Medulla oblongata (tissue), 1 donor: ENCODE measurements around the gene CYLD.

Source experiments
- DNase-seq: peaks from one replicate; pipeline ENCODE4 v3.0.0-alpha.2; 2015; ENCODE audit errors: extremely low spot score

The CYLD gene

DNA sequence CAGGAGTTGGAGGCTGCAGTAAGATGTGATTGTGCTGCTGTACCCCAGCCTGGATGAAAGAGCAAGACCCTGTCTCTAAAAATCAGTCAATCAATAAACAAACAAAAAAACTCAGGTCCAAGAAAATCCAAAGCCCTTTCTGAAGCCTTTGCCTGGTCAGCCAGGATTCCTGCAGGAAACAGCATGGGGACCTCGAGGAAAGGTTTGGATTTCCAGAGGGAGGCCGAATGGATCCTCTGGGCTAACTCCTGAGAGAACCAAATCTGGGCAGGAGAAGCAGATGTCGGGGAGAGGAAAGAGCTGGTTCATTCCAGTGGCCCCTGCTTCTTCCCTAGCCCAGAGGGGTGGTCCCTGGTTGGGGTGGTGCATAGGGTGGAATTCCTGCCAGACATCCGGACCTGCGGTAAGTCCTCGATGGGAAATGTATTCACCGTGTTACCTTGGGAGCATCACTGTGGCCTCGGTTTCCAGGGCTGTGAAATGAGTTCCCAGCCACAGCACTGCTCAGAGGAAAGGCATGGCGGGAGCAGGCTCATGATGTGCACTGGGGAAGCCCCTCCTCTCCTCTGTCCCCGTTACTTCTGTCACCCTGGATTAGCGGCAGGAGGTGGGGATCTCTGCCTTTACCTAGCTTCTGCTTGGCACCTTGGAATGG lies 75.1 kb downstream of the CYLD start:
- DNase-seq = no peak

DNA sequence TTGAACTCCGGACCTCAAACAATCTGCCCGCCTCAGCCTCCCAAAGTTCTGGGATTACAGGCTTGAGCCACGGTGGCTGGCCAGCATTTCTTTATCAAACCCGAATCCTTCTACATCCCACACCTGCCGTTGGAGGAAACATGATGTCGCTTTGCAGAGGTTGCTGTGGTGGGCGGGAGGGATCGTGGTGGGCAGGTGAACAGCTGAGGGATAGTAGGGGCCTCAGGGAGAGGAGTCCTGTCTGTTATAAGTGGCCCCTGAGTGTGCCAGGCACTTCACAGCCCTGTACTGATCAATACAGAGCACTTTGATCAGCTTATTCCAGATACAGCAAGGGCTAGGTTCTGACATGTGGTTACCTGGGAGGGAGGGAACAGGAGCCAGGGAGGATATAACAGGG lies 76.5 kb downstream of the CYLD start:
- no peak for DNase-seq

GRCh38 chr16:50819706-50820105 lies 77.8 kb downstream of the CYLD start:
- DNase-seq = no peak

DNA sequence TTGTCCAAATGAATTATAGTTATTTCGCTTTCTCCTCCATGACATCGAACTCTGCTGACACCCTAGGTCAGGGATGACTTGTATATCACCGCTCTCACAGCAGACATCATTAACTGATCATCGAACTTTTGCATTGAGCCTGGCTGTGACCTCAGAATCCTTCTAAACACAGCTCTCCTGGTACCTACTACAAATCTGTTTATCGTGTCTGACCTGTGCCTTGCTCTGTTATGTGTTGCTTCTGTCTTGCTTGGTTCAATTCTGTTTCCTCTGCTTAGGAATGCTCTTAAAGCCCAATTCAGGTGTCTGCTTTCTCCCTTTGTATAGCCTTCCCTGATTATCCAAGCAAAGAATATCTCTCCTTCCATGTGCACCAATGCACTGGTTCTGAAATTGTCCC lies 78.3 kb downstream of the CYLD start:
- no peak for DNase-seq

GRCh38 chr16:50821586-50821985 lies 79.7 kb downstream of the CYLD start:
- DNase-seq = no peak

DNA sequence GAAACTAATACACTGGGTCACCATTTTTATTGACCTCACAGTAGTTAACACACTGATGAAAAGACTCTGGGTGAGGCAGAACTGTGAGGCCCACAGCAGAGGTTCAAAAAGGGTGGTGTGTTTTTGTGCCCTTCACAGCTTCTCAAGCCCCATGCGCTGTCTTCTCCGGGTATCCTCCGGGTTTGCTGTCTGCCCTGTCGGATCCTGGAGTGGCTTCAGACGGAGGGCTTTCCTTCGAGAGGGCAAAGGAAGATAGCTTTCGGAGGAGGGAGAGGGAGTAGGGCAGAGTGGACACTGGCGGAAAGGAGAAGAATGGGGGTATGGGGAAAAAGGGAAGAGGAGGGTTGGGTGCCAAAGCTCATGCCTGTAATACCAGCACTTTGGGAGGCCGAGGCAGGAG lies 80.8 kb downstream of the CYLD start:
- no peak for DNase-seq

DNA sequence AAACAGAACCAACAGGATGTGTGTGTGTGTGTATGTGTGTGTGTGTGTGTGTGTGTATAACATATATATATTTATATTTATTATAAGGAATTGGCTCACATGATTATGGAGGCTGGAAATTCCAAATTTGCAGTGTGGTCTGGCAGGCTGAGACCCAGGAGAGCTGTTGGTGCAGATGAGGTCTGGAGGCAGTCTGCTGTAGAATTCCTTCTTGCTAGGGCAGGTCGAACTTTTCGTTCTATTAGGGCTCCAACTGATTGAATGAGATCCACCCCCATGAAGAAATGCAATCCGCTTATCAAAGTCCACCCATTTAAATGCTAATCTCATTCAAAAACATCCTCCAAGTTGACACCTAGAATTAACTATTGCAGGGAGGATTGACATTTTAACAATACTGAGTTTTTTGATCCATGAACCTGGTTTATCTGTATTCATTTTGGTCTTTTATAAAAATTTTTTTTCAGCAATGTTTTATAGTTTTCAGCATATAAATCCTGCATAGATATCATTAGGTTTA lies 85.0 kb downstream of the CYLD start:
- DNase-seq = no peak

GRCh38 chr16:50828164-50828702 lies 86.3 kb downstream of the CYLD start:
- DNase-seq = no peak

DNA sequence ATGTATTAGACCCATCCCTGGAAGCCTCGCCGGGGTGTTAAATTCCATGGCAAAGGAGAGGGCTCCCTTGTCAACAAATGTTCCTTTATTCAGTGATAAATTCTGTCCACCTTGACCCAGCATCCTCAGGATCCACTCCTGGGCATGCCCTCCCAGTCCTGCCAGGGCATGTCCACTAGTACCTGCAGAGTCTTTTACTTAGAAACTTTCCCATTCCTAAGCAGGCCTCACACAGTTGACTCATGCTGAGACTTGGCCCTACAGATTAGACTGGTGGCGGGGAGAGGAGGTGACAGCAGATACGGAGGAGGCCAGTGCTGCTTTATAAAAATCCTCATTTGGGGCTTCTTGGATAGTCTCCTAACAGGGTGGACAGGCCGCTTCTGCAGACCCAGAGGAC lies 88.8 kb downstream of the CYLD start:
- DNase-seq = no peak

DNA sequence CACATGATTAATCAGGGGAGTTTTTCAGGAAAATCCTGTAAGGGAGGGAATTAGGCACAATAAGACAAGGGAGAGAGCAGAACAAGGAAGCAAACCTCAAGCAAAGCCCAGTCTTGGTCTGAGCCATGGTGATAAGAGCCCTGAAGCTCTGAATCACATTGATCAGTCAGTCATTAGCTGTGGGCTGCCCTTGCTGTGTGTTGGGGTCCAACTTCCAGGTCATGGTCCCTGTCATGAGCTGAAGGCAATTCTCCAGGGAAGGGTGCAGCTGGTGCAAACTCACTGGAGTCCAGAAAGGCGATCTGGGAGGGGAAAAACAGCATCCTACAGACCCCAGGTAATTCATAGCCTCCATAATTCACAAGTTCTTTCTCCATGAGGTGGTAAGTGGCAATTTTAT lies 89.9 kb downstream of the CYLD start:
- no peak for DNase-seq

DNA sequence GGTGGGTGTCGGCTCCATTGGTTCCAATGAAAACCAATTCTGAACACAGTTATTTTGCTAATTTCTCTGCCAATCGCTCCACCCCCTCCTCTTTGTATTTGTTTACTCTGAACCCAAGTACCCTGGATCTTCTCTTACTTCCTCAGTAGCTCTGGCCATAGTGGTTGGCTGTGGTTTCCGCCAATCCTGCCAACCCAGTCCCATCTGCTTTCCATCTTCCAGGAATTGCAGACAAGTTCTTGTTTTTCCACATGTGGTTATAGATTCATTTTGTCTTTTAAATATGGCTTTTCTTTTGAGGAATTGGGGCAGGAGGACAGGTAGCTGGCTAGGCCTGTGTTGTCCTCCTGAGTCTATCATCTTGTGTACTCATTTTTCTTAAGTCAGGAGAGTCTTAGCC lies 92.0 kb downstream of the CYLD start:
- no peak for DNase-seq

GRCh38 chr16:50834701-50835100 lies 92.8 kb downstream of the CYLD start:
- DNase-seq = no peak

- no peak for DNase-seq
Measured at GRCh38 chr16:50835358-50836060, 93.6 kb downstream of the CYLD start.

GRCh38 chr16:50836121-50836621 lies 94.3 kb downstream of the CYLD start:
- DNase-seq = peak; percentile 95

- no peak for DNase-seq
Measured at GRCh38 chr16:50837324-50837723, 95.4 kb downstream of the CYLD start.

DNA sequence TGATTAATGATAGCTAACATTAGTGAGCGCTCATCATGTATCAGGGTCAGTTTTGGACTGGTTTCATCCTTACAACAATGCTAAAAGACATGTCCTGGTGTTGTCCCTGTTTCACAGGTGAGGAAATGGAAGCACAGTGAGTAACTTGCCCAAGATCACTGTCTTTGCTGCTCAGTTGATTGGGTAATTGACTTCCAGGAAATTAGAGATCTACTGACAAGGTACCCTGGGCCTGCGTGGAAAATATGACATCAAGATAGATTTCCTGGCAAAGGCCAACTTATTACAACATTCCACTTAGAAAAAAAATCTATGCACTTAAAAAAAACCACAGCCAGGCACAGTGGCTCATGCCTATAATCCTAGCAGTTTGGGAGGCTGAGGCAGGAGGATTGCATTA lies 96.3 kb downstream of the CYLD start:
- DNase-seq = no peak

DNA sequence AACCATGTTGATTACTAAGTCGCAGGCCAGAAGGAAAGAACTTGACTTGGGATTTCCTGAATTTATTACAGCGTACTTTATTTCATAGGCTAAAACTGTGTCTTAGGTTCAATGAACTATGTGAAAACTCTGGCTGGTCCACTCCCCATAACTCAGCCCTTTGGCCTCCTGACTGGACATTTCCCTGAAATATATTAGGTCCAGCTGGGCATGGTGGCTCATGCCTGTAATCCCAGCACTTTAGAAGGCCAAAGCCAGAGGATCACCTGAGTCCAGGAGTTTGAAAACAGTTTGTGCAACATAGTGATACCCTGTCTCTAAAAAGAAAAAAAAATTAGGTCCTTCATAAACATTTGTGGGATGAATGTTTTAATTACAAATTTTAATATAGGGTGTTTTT lies 97.0 kb downstream of the CYLD start:
- DNase-seq = no peak

DNA sequence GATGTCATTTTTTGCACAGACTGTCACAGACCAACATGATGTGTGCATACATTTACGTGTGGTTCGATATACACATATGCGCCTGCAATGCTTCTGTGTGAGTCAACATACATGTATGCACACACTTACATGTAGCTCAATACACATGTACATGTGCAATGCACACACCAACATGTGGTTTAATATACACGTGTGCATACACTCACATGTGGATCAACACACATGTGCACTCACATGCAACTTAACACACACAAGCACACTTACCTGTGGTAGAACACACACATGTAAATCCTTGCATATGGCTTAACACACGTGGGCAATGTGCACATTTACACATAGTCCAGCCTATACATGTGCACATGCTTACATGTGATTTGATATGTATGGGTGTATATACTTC lies 97.5 kb downstream of the CYLD start:
- no peak for DNase-seq

DNA sequence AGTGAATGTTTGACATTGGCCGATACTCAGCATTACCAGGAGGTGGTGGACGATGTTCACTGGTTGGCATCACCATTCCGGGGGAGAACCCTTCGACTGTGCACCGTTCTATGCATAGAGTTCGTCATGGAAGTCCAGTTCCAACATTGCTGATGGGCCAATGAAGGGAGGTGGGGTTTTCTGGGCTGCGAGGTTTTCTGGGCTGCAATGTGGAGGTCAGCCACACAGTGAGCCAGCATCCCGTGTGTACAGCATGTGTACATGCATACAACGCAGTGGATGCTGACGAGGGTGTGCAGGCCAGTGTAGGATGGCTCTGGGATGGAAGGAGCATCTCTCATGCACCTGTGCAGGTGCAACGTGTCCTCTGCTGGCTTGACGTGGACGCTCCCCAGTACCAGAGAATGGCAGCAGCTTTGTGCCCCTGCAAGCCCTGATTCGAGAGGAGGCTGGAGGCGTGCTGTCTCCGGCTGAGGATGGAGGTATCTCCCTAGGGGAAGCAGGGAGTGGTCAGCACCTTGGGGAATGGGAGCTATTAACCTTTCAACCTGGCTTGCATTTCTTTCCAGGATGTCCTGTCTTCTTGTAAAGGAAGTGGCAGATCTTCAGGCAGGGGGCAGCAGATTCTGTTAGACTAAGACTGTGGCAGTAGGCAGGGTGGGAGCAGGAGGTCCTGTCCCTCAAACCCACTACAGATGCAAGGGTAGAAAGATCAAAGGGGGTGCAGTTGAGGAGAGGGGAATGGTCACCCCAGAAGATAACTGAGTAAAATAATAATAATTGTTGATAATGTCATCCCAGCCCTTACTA lies 98.2 kb downstream of the CYLD start:
- DNase-seq = no peak

- no peak for DNase-seq
Measured at GRCh38 chr16:50841081-50841886, 99.4 kb downstream of the CYLD start.

DNA sequence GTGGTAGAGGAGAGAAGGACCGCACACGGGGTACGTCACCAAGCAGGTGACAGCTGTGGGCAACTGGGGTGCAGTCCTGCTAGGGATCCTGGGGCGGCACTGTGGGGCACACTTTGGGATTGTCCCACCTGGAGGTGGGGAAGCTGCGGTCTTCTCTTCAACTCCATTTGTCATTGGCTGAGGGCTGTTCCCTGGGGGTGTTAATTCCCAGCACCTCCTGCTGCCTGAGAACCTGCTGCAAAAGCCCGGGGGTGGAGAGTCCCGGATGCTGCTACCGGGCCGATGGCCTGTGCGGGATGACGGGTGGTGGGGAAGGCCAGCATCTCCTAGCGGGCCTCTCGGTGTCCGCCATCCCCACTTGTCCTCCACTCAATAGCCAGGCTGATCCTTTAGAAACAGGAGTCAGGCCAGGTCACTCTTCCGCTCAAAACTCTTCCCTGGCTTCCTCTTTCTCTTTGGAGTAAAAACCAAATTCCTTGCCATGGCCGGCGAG lies 100.2 kb downstream of the CYLD start:
- DNase-seq = no peak
